ELR (cell line): ENCODE results near the gene PPP3CA.
"Not testable (repeated sequence)": the region's sequence is repeated elsewhere in the genome, so short reads cannot be mapped to it uniquely, and the experiment has no call there.

Experiments
- DNase-seq: peaks from one replicate; pipeline ENCODE4 v3.0.0-alpha.2; 2015; ENCODE audit warnings: low read depth

The PPP3CA gene

DNA sequence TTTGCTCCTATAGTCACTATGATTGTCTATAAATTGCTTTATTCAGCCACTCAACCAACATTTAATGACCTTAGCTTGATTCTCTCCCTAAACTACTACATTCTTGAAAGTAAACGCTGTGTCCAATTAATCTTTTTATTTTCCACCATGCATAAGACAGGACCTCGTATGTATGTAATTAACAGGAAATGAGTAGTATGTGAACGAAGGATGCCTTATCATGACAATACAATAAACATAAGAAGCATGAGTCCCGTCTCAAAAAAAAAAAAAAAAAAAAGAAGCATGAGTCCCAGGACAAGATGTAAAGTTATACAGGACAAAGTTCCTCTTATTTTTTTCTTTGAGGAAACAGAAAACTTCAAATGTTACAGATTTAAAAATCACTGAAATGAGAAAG is 92.5 kb downstream of the PPP3CA start:
- peak; percentile 37 for DNase-seq

- DNase-seq = no peak
Measured at GRCh38 chr4:101253121-101253520, 94.2 kb downstream of the PPP3CA start.

- peak; percentile 18 for DNase-seq
Measured at GRCh38 chr4:101252721-101253120, 94.6 kb downstream of the PPP3CA start.

DNA sequence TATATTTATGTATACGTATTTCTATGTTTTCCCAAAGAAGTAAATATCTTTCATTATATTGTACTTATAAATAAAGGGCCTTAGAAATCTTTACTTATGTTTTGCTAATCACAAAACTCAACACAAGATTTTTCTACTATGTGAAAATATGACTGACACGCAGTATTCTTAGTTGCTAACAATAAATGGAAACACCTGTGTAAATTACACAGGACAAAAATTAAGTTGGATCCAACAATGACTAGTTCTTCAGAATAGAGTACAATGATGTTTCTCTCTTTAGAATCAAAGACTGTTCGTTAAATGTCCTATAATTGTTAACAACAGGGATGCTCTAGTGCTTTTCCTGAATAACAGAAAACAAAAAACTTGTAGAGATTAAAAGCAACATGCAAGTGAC is 96.1 kb downstream of the PPP3CA start:
- no peak for DNase-seq

DNA sequence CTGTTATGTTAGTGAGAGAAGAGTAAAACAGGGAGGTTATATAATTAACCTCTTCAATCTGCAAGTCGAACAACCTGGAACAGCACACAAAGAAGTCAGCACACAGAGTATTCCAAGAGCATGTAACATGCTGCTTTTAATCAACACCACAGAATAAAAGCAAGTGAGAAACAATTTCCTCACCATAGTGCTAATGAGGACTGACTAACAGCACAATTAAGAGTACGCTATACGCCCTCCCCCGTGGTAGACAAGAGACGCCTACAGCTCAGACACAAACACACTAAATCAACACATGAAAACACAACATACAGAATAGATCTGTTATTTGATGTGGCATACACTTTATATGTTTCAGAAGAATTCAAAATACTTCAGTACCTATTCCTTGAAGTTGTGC is 103.0 kb downstream of the PPP3CA start:
- DNase-seq = no peak

DNA sequence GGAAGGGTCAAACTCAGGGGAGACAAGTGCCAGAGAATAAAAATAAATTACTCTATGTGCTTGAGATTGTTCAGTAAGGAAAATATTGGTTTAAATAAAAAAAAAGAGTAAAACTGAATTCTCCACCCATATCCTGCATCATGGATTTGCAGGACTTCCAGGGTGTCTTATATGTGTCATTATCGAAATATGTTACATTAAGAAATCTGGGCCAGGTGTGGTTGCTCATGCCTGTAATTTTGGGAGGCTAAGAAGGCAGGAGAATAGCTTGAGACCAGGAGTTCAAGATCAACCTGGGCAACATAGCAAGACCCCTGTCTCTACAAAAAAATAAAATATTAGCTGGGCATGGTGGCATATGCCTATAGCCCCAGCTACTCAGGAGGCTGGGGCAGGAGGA is 104.9 kb downstream of the PPP3CA start:
- DNase-seq = no peak

- no peak for DNase-seq
Measured at GRCh38 chr4:101240099-101240498, 107.2 kb downstream of the PPP3CA start.

DNA sequence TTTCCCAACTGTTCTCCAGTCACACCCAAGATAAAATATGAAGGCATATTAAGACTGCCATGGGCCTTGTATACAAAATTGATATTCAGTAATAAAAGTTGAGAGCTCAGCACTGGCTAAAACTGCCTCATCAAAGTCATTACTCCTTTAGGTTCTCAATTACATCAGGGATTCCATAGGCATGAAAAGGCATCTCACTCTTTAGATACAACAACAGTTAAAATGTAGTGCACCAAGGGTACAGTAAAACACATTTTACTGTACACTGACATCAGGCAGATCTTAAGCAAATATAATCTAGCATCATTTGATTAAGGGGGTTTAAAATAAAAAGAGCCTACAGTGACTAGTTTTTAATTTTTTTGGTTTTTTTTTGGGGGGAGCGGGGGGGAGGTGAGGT is 107.7 kb downstream of the PPP3CA start:
- DNase-seq = peak; percentile 22

GRCh38 chr4:101238706-101239105 is 108.6 kb downstream of the PPP3CA start:
- DNase-seq = peak; percentile 56

- DNase-seq = no peak
Measured at GRCh38 chr4:101237773-101238172, 109.6 kb downstream of the PPP3CA start.

DNA sequence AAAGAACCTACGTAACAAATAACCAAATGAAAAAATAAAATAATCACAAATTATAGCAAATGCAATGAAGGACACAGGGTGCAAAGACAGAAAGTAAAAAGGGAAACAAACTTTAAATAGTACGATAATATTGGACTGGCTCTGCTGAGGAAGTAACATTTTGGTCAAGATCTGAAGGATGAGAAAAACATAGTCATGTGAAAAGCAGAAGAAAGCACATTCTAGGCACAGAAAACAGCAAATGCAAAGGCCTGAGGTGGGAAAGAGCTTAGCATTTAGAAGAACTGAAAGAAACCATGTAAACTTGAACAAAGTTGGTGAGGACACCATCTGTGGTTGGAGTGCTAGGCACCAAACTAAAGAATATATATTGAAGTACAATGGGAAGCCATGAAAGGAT is 111.2 kb downstream of the PPP3CA start:
- DNase-seq = no peak

DNA sequence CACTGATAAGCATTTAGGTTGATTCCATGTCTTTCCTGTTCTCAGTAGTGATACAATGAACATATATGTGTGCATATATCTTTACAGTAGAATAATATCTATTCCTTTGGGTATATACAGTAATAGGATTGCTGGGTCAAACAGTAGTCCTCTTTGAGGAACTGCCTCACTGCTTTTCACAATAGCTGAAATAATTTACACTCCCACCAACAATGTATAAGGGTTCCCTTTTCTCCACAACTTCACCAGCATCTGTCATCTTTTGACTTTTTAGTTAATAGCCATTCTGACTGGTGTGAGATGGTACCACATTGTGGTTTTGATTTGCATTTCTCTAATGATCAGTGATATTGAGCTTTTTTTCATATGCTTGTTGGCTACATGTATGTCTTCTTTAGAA is 113.2 kb downstream of the PPP3CA start:
- DNase-seq = not testable (repeated sequence)

DNA sequence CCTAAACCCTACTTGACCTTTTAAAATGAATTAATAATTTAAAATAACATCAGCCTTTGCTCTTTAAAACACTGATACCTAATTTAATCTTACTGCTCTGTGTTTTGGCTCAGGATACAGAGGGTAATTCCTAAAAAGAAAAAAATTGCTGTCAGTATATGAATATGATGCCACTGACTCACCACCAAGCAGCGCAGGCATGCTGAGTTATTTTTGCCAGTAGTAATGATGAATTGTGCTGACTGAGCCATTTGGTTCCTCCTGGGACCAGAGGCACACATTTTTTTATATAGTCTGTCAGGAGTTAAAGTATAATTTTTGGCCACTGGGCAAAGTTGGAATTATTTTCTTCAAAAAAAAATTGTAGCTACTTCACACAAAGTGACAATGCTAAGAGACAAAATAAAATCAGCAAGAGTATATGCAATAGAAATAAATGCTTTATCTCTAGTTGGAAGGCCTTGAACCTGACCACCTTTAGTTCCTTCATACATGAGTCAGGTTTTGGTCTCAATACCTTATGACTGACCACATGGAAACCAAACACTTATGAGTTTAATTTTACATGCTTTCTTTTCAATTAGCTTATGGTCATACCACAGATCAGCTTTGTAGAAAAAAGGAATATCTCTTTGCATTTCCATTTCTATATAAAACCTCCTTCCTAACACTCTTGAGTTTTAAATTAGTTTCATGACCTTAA is 115.1 kb downstream of the PPP3CA start:
- DNase-seq = peak; percentile 83

- peak; percentile 16 for DNase-seq
Measured at GRCh38 chr4:101230801-101231426, 116.4 kb downstream of the PPP3CA start.

GRCh38 chr4:101229116-101229515 is 118.2 kb downstream of the PPP3CA start:
- DNase-seq = peak; percentile 13

DNA sequence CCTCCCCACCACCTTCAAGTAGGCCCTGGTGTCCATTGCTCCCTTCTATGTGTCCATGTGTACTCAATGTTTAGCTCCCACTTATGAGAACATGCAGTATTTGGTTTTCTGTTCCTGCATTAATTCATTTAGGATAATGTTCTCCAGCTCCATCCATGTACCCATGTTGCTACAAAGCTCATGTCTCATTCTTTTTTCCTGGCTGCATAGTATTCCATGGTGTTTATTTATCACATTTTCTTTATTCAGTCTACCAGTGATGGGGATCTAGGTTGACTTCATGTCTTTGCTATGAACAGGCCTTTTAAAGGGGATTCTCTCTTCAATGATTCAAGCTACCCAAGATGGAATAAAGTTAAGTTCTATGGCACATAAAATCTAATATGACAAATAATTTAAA is 119.6 kb downstream of the PPP3CA start:
- no peak for DNase-seq

DNA sequence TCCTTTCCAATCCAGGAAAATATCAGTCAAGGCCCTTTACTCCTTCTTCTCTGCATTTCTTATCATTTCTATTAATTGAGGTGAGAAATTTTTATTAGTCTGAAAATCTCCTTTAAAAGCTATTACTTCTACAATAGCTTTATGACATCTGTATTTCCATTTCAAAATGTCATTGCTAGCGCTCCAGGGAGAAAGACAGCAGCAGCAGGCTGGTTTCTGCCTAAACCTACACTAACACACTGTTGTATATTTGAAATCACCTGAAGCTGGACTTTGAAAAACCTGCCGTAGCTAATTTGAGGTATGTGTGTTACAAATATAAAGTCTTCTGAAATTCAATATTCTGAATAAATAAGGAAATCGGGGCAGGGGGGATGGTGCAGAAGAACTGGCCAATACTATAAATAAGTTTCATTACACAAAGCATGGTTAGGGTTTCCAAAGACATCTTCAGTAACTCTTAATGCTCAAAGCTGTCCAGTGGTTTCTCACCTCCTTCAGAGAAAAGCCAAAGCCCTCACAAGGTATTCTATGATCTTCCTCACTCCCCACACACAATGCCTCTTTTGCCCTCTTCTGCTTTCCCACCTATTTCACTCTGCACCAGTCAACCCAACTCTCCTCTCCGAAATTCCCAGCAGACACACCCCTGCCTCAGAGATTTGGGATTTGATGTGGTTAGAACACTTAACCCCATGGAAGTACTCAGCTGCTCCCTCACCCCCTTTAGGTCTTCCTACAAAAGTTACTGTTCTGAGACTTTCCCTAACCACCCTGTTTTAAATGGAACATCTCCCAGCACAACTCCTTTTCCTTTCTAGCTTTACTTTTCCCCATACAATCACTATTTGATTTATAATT is 122.7 kb downstream of the PPP3CA start:
- no peak for DNase-seq

DNA sequence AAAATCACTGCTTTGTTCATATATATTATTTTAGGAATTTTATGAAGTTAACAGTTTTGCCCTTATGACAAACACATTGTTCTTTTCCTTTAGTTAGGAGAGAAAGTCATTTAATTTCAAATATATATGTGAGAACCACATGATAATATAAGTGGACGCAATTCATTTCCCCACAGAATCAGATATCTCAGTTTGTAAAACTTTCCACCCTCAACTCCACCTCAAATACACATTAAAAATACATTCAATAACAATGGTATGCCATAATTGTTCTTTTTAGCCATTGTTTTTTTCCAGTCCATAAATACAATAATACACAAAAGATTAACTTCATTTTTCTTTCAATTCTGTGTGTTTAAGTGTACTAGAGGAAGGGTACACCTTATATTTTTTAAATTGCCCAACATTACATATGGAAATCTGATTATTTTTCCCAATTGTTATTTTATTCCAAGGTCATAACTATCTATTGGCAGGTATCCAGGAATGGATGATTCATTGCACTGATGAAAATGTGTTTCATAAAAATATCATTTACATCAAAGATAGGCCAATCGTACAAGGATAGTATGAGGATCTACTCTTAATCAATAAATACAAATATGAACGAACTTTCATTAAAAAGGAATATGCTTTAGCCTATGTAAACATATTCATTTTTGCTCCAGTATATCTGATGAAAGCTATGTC is 125.0 kb downstream of the PPP3CA start:
- peak; percentile 46 for DNase-seq

DNA sequence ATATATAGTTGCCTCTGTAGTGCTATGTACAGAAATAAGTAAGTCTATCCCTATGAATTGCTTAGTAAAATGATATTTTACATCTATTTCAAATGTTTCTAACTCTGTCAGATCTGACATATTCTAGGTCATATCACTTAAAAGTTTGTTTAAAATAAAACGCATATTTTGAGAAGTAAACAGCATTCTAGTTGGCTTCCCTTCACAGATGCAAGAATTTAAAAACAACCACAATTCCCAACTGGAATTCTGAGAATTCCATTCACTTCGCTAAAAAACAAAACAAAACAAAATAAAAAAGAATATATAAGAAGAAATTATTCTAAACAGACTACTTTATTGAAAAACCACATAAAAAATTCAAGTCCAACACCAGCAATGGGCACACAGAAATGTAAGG is 126.0 kb downstream of the PPP3CA start:
- DNase-seq = no peak

DNA sequence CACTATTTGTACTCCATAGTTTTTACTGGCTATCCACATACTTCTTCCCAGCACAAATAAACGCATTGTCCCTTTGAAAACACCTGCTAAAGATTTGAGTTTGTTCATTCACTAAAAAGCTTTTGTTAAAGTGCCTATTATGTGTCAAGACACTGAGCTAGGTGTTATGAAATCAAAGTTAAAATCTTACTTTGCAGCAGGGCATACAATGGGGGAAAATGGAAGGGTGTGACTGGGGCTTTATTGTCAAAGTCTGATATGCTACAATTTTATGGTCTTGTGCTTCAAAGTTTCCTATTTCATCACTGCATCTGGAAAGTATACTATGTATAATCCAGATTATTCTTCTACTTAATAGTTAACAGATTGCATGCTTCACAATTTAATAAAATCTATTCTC is 128.4 kb downstream of the PPP3CA start:
- no peak for DNase-seq

DNA sequence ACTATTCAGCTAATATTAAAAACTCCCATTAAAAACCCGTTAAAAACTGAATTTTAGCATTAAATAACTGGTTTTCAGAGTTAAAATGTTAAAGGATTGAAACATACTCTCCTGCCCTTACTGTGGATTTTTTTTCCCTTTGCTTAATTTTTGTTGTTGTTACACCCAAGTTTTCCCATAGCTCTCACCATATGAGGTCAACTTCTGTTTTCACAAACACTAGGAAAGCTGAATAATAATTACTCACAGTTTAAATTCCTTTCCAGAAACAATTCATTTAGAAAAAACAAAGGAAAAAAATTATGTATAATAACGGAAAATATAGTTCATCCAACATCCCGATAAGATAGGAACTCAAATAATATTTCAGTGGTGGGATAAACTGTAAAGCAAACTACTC is 129.0 kb downstream of the PPP3CA start:
- peak; percentile 15 for DNase-seq

DNA sequence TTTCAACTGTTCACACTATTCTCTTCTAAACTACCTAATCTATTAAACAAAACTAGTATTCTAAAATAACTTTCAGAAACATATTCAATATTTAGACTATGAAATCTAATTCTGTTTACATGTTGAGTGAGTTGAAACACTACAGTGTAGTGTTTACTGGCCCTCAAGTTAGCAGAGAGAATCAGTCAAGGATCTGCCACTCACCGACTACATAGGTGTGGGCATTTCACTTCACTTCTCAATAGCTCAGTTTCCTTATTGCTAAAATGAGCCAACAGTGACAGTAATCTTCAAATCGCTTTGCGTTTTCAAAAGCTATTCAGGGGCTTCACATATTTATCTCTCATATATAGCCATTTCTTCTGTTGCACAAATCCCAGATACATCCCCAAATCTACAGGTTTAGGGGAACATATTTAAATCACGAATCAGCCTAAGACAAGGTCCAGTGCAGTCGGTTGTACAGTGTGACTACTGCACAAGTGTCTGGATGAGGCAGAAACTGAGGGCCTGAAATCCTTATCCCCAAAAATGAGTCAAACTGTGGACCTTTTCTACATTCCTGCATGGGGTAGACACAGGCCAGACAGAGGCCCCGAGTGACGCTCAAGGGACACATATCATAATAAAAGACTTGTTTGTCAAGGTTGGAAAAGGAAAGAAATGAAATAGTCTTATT is 129.8 kb downstream of the PPP3CA start:
- DNase-seq = peak; percentile 51
